H1 (cell line): Measurements from ENCODE around the gene UBAC1. TPM values are rescaled to one million over a fixed set of nuclear protein-coding genes. Genes with fewer than 3 reads are reported as not detected.

Experiments
- ATF3 ChIP-seq: IDR thresholded peaks from 2 replicates; pipeline ENCODE4 v1.6.1; 2011; ENCODE audit warnings: low read depth, mild to moderate bottlenecking, low read length; ENCODE audit not compliant: insufficient read depth
- CTBP2 ChIP-seq: IDR thresholded peaks from 2 replicates; pipeline ENCODE4 v1.7.0; 2011; ENCODE audit warnings: borderline replicate concordance, mild to moderate bottlenecking, moderate library complexity, mixed read lengths, low read length; ENCODE audit not compliant: insufficient read depth, insufficient read length
- E2F6 ChIP-seq: IDR thresholded peaks from 2 replicates; pipeline ENCODE4 v1.6.1; 2012; ENCODE audit warnings: inconsistent platforms
- RAD21 ChIP-seq, 2 experiments: IDR thresholded peaks in 1 of 2; conservative IDR thresholded peaks in 1 of 2; 2 replicates each; pipeline ENCODE4 v1.6.1; 2011; ENCODE audit warnings: low read depth in 2 of 2, low read length in 2 of 2, improper control_type of control experiment in 1 of 2, inconsistent platforms in 1 of 2, mild to moderate bottlenecking in 1 of 2, moderate library complexity in 1 of 2
- SP4 ChIP-seq: IDR thresholded peaks from 2 replicates; pipeline ENCODE4 v1.6.1; 2012; ENCODE audit warnings: low read length, inconsistent platforms
- TEAD4 ChIP-seq: IDR thresholded peaks from 2 replicates; pipeline ENCODE4 v1.6.1; 2012; ENCODE audit warnings: low read depth, low read length, inconsistent platforms, mixed read lengths
- polyA plus RNA-seq, 7 experiments: library from polyadenylated mRNA; depleted of rRNA in 3 of 7; stranded (reverse) in 5 of 7; unstranded in 2 of 7; fragments of >200 nt in 5 of 7; fragments of 200-250 nt in 2 of 7; gene quantifications; 1 replicate in 5 of 7; 2 replicates in 1 of 7; 4 replicates in 1 of 7; pipeline versions ENCODE4 v1.2.1 to v1.2.3, GENCODE V29; 2011 to 2013; ENCODE audit warnings: missing spikeins in 2 of 7, mixed read lengths in 2 of 7
- total RNA-seq: library from RNA; stranded (reverse); fragmentation: NEBNext Ultra II Directional; extraction: Animal tissue kit (Norgen Biotek cat#: 25700); gene quantifications from 2 replicates; pipeline ENCODE4 v1.2.1, GENCODE V29; 2021
- TF ChIP-seq, protein P1 (sequence below): fragments of 300-600 bp; sonication (generic); IDR thresholded peaks from 2 replicates; pipeline ENCODE4 v1.7.1; 2012; ENCODE audit warnings: low read length, moderate library complexity, mild to moderate bottlenecking, inconsistent platforms; ENCODE audit not compliant: insufficient replicate concordance

Gene UBAC1
- total and polyA plus RNA-seq, 2 of the 8 experiments (the other 6 are each of a cell fraction or from before 2014, with no cell fraction given): 59.3 to 85.2 TPM

- TF ChIP-seq, protein P1, sequence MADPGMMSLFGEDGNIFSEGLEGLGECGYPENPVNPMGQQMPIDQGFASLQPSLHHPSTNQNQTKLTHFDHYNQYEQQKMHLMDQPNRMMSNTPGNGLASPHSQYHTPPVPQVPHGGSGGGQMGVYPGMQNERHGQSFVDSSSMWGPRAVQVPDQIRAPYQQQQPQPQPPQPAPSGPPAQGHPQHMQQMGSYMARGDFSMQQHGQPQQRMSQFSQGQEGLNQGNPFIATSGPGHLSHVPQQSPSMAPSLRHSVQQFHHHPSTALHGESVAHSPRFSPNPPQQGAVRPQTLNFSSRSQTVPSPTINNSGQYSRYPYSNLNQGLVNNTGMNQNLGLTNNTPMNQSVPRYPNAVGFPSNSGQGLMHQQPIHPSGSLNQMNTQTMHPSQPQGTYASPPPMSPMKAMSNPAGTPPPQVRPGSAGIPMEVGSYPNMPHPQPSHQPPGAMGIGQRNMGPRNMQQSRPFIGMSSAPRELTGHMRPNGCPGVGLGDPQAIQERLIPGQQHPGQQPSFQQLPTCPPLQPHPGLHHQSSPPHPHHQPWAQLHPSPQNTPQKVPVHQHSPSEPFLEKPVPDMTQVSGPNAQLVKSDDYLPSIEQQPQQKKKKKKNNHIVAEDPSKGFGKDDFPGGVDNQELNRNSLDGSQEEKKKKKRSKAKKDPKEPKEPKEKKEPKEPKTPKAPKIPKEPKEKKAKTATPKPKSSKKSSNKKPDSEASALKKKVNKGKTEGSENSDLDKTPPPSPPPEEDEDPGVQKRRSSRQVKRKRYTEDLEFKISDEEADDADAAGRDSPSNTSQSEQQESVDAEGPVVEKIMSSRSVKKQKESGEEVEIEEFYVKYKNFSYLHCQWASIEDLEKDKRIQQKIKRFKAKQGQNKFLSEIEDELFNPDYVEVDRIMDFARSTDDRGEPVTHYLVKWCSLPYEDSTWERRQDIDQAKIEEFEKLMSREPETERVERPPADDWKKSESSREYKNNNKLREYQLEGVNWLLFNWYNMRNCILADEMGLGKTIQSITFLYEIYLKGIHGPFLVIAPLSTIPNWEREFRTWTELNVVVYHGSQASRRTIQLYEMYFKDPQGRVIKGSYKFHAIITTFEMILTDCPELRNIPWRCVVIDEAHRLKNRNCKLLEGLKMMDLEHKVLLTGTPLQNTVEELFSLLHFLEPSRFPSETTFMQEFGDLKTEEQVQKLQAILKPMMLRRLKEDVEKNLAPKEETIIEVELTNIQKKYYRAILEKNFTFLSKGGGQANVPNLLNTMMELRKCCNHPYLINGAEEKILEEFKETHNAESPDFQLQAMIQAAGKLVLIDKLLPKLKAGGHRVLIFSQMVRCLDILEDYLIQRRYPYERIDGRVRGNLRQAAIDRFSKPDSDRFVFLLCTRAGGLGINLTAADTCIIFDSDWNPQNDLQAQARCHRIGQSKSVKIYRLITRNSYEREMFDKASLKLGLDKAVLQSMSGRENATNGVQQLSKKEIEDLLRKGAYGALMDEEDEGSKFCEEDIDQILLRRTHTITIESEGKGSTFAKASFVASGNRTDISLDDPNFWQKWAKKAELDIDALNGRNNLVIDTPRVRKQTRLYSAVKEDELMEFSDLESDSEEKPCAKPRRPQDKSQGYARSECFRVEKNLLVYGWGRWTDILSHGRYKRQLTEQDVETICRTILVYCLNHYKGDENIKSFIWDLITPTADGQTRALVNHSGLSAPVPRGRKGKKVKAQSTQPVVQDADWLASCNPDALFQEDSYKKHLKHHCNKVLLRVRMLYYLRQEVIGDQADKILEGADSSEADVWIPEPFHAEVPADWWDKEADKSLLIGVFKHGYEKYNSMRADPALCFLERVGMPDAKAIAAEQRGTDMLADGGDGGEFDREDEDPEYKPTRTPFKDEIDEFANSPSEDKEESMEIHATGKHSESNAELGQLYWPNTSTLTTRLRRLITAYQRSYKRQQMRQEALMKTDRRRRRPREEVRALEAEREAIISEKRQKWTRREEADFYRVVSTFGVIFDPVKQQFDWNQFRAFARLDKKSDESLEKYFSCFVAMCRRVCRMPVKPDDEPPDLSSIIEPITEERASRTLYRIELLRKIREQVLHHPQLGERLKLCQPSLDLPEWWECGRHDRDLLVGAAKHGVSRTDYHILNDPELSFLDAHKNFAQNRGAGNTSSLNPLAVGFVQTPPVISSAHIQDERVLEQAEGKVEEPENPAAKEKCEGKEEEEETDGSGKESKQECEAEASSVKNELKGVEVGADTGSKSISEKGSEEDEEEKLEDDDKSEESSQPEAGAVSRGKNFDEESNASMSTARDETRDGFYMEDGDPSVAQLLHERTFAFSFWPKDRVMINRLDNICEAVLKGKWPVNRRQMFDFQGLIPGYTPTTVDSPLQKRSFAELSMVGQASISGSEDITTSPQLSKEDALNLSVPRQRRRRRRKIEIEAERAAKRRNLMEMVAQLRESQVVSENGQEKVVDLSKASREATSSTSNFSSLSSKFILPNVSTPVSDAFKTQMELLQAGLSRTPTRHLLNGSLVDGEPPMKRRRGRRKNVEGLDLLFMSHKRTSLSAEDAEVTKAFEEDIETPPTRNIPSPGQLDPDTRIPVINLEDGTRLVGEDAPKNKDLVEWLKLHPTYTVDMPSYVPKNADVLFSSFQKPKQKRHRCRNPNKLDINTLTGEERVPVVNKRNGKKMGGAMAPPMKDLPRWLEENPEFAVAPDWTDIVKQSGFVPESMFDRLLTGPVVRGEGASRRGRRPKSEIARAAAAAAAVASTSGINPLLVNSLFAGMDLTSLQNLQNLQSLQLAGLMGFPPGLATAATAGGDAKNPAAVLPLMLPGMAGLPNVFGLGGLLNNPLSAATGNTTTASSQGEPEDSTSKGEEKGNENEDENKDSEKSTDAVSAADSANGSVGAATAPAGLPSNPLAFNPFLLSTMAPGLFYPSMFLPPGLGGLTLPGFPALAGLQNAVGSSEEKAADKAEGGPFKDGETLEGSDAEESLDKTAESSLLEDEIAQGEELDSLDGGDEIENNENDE: no peak
- TF ChIP-seq RAD21 (IDR thresholded peaks at IDR 0.05 in 1 of 2, conservative IDR thresholded peaks at IDR 0.05 in 1 of 2; ENCODE audit: low read depth in 2 of 2, low read length in 2 of 2): no peak
- no peak for TF ChIP-seq E2F6
- TF ChIP-seq SP4: no peak
- TF ChIP-seq CTBP2: no peak
- no peak for TF ChIP-seq TEAD4
- TF ChIP-seq ATF3: no peak
These were observed 16.5 kb downstream of the UBAC1 start (continued) for GRCh38 chr9:135944444-135945252.
